Erythroblast (primary cell): ENCODE results near the gene ATG7.

ENCODE experiments used
- GATA1 ChIP-seq: IDR thresholded peaks from 2 replicates; pipeline ENCODE4 v1.6.1; 2011; ENCODE audit warnings: low read depth, mild to moderate bottlenecking, control low read depth, low read length, moderate library complexity
- POLR2A ChIP-seq: IDR thresholded peaks from 2 replicates; pipeline ENCODE4 v1.6.1; 2011; ENCODE audit warnings: mild to moderate bottlenecking, low read length

GRCh38 chr3:11476735-11477144 lies 204.5 kb downstream of the ATG7 start:
- TF ChIP-seq POLR2A (no peak), GATA1 (no peak)
